Brain microvascular endothelial cell (primary cell): ENCODE measurements around the gene FGD6.

Experiments used
- DNase-seq: peaks from one replicate; pipeline ENCODE4 v3.0.0-alpha.2; 2020
- H3K27ac ChIP-seq: fragments of 250-450 bp; sonication (Bioruptor Pico); 2 replicates; pipeline ENCODE4 v1.5.1; 2020; ENCODE audit warnings: mild to moderate bottlenecking, moderate library complexity
- H3K27me3 ChIP-seq: fragments of 250-450 bp; sonication (Bioruptor Pico); replicated peaks from 2 replicates; pipeline ENCODE4 v1.5.1; 2020; ENCODE audit warnings: mild to moderate bottlenecking
- H3K36me3 ChIP-seq: fragments of 250-450 bp; sonication (Bioruptor Pico); replicated peaks from 2 replicates; pipeline ENCODE4 v1.5.1; 2020; ENCODE audit warnings: mild to moderate bottlenecking
- H3K4me3 ChIP-seq: 2 replicates; pipeline ENCODE4 v1.5.1; 2011; ENCODE audit warnings: low read depth, mild to moderate bottlenecking, control low read depth, low read length, moderate library complexity
- CTCF ChIP-seq: IDR thresholded peaks from 2 replicates; pipeline ENCODE4 v1.5.1; 2011; ENCODE audit warnings: low read depth, mild to moderate bottlenecking, moderate library complexity, low read length, control low read depth, inconsistent platforms; ENCODE audit errors: missing control alignments
- in situ Hi-C: cut with HindIII; loops from 2 replicates; pipeline ENCODE4 v1.10.0; 2017; ENCODE audit warnings: low sequenced_read_pairs, low pct_ligation_motif_present

Gene FGD6

DNA sequence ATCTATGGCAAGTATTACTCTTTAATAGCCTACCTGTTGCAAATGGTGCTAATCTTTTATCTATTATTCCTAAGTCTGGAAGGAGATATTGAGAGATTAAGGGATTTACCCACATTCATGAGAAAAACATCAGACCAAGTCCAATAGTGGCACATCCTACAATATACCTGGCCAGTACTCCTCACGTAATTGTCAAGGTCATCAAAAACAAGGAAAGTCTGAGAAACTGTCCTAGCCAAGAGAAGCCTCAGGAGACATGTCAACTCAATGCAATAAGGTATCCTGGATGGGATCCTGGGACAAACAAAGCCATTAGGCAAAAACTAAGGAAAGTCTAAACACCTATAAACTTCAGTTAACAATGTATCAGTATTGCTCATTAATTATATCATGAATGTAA, 156.3 kb downstream of the FGD6 start:
- in situ Hi-C loops, result no loop called here
- DNase-seq, result no peak
- H3K4me3 ChIP-seq, result no peak overlapping the region
- H3K27me3 ChIP-seq, result no peaks in the 10 kb centered on the region
- no peak overlapping the region for H3K27ac ChIP-seq
- H3K36me3 ChIP-seq, result peaks cover 38% of the 10 kb centered on the region
- no peak for TF ChIP-seq CTCF

- peaks cover 41% of the 10 kb centered on the region for H3K36me3 ChIP-seq
Measured at GRCh38 chr12:95059984-95060383, 157.3 kb downstream of the FGD6 start.

DNA sequence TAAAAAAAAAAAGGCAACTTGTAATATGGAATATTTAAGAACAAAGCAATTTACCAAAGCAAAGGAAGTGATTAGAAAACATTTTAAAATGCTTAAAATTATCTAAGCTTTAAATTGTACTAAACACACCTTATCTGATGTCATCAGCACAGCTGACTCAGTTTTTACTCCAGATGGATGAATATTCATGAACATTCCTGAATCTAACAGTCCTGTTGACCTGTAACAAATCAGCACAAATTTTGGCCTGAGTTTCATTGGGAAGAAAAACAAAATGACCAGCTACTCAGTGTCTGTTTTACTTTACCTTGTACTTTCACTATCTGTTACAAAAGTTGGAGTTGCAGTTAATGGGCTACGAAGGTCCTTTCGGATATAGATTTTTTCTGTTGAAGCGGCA, 159.8 kb downstream of the FGD6 start:
- DNase-seq, result no peak
- H3K4me3 ChIP-seq, result no peak overlapping the region
- in situ Hi-C loops, result no loop called here
- TF ChIP-seq CTCF, result no peak
- no peak overlapping the region for H3K27ac ChIP-seq
- peaks cover 40% of the 10 kb centered on the region for H3K36me3 ChIP-seq
- no peaks in the 10 kb centered on the region for H3K27me3 ChIP-seq

More at GRCh38 chr12:95059984-95060383, 157.3 kb downstream of the FGD6 start:
- H3K27ac ChIP-seq, result no peak overlapping the region
- no peak for TF ChIP-seq CTCF
- H3K27me3 ChIP-seq, result no peaks in the 10 kb centered on the region
- DNase-seq, result no peak
- in situ Hi-C loops, result no loop called here
- no peak overlapping the region for H3K4me3 ChIP-seq

GRCh38 chr12:95055057-95055456, 162.2 kb downstream of the FGD6 start:
- no peak overlapping the region for H3K4me3 ChIP-seq
- H3K36me3 ChIP-seq, result peaks cover 26% of the 10 kb centered on the region
- H3K27me3 ChIP-seq, result no peaks in the 10 kb centered on the region
- TF ChIP-seq CTCF, result no peak
- in situ Hi-C loops, result no loop called here
- H3K27ac ChIP-seq, result no peak overlapping the region
- DNase-seq, result no peak

DNA sequence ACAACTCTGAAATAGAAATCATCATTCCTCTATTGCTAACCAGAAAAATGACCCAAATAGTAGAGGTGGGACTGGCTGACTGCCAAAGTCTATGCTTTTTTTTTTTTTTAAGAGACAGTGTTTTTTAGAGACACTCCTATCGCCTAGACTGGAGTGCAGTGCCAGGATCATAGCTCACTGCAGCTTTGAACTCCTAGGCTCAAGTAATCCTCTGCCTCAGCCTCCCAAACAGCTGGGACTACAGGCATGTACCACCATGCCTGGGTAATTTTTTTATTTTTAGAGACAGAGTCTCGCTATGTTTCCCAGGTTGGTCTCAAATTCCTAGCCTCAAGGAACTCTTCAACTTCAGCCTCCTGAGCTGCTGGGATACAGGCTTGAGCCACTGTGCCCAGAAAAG, 163.1 kb downstream of the FGD6 start:
- in situ Hi-C loops, result no loop called here
- Histone ChIP-seq H3K36me3 (peaks cover 27% of the 10 kb centered on the region), H3K4me3 (no peak overlapping the region), H3K27ac (no peak overlapping the region), H3K27me3 (no peaks in the 10 kb centered on the region)
- DNase-seq, result no peak
- TF ChIP-seq CTCF, result no peak

- Histone ChIP-seq H3K27me3 (no peaks in the 10 kb centered on the region), H3K27ac (no peak overlapping the region), H3K36me3 (peaks cover 22% of the 10 kb centered on the region), H3K4me3 (no peak overlapping the region)
- in situ Hi-C loops, result no loop called here
- DNase-seq, result no peak
- TF ChIP-seq CTCF, result no peak
Measured at GRCh38 chr12:95051241-95051640, 166.0 kb downstream of the FGD6 start.
